Measurements from ENCODE around the gene WRAP73. TPM values are rescaled to one million over a fixed set of nuclear protein-coding genes. Genes with fewer than 3 reads are reported as not detected.

WRAP73 gene
- total and polyA plus RNA-seq, 12 donors: 5.1 to 29.6 (median 18.1) TPM

- no peaks in the 10 kb centered on the region for H3K27me3 ChIP-seq
- H3K27ac ChIP-seq: no peak overlapping the region
- H3K4me3 ChIP-seq: no peak overlapping the region
- intact Hi-C loops (cut with DNase I): no loop called here
- WGBS, 4 donors: 89 to 98% (median 92%) methylated on average over 9 to 11 of the region's 11 CpGs
- no peaks in the 10 kb centered on the region for H3K9me3 ChIP-seq (replicated peaks in 1 of 3)
- H3K36me3 ChIP-seq (replicated peaks in 1 of 2): peaks cover 0 to 62% of the 10 kb centered on the region in 2 donors
- TF ChIP-seq CTCF (IDR thresholded peaks at IDR 0.05): no peak
- TF ChIP-seq POLR2A (IDR thresholded peaks at IDR 0.05): no peak
- DNase-seq: no peak
- no peaks in the 10 kb centered on the region for H3K4me1 ChIP-seq (replicated peaks in 1 of 2)
Observed at GRCh38 chr1:3636531-3636930, 13.4 kb downstream of the WRAP73 start.

GRCh38 chr1:3636080-3636479 is 13.8 kb downstream of the WRAP73 start:
- intact Hi-C loops (cut with DNase I): no loop called here
- TF ChIP-seq CTCF (IDR thresholded peaks at IDR 0.05) (no peak), POLR2A (IDR thresholded peaks at IDR 0.05) (no peak)
- Histone ChIP-seq H3K4me1 (replicated peaks in 1 of 2) (no peaks in the 10 kb centered on the region), H3K36me3 (replicated peaks in 1 of 2) (peaks cover 0 to 65% of the 10 kb centered on the region in 2 donors), H3K27ac (no peak overlapping the region), H3K9me3 (replicated peaks in 1 of 3) (no peaks in the 10 kb centered on the region), H3K27me3 (no peaks in the 10 kb centered on the region), H3K4me3 (no peak overlapping the region)
- 90 to 95% (median 94%) methylated on average over 14 of the region's 14 CpGs for WGBS, 4 donors
- no peak for DNase-seq

- WGBS, 4 donors: 93 to 95% (median 93%) methylated on average over 16 to 22 of the region's 22 CpGs
- no peaks in the 10 kb centered on the region for H3K4me1 ChIP-seq (replicated peaks in 1 of 2)
- TF ChIP-seq POLR2A (IDR thresholded peaks at IDR 0.05): no peak
- TF ChIP-seq CTCF (IDR thresholded peaks at IDR 0.05): no peak
- H3K4me3 ChIP-seq: no peak overlapping the region
- H3K27me3 ChIP-seq: no peaks in the 10 kb centered on the region
- H3K9me3 ChIP-seq (replicated peaks in 1 of 3): no peaks in the 10 kb centered on the region
- H3K36me3 ChIP-seq (replicated peaks in 1 of 2): peaks cover 0 to 81% of the 10 kb centered on the region in 2 donors
- intact Hi-C loops (cut with DNase I): no loop called here
- no peak for DNase-seq
- H3K27ac ChIP-seq: no peak overlapping the region
Observed at GRCh38 chr1:3634059-3634800, 15.7 kb downstream of the WRAP73 start.

- no peak for DNase-seq
- Histone ChIP-seq H3K4me1 (replicated peaks in 1 of 2) (no peaks in the 10 kb centered on the region), H3K27me3 (no peaks in the 10 kb centered on the region), H3K36me3 (replicated peaks in 1 of 2) (peaks cover 0 to 87% of the 10 kb centered on the region in 2 donors), H3K4me3 (no peak overlapping the region), H3K9me3 (replicated peaks in 1 of 3) (no peaks in the 10 kb centered on the region), H3K27ac (no peak overlapping the region)
- no peak for TF ChIP-seq POLR2A (IDR thresholded peaks at IDR 0.05)
- intact Hi-C loops (cut with DNase I): no loop called here
- WGBS, 4 donors: 92 to 95% (median 94%) methylated on average over 13 to 28 of the region's 28 CpGs
Observed at GRCh38 chr1:3633344-3634058, 16.4 kb downstream of the WRAP73 start.

Measured in adrenal gland (tissue), 12 donors.